Sigmoid colon (tissue), 7 donors: ENCODE measurements around the gene MYO18B. TPM values are rescaled to one million over a fixed set of nuclear protein-coding genes. Genes with fewer than 3 reads are reported as not detected.
A peak's percentile ranks its signal among the peaks of the same experiment; 100 is the strongest.

Experiments used
- DNase-seq: peaks from one replicate; pipeline ENCODE4 v3.0.0-alpha.2; 2019
- H3K27ac ChIP-seq, 4 donors: fragments of 200-600 bp; sonication (generic); one replicate each; pipeline ENCODE4 v1.5.1; 2016 to 2019; ENCODE audit warnings: mild to moderate bottlenecking in 1 of 4
- H3K27me3 ChIP-seq, 3 donors: fragments of 200-600 bp; sonication (generic); one replicate each; pipeline ENCODE4 v1.5.1; 2019; ENCODE audit warnings: mild to moderate bottlenecking in 1 of 3
- H3K36me3 ChIP-seq, 4 donors: fragments of 200-600 bp; sonication (generic); one replicate each; pipeline ENCODE4 v1.5.1; 2016 to 2019
- H3K4me1 ChIP-seq, 4 donors: fragments of 200-600 bp; sonication (generic); one replicate each; pipeline ENCODE4 v1.5.1; 2017 to 2019
- H3K4me3 ChIP-seq, 4 donors: fragments of 200-600 bp; sonication (generic); one replicate each; pipeline ENCODE4 v1.5.1; 2017 to 2019; ENCODE audit warnings: mild to moderate bottlenecking in 2 of 4, moderate library complexity in 1 of 4
- H3K9me3 ChIP-seq, 4 donors: fragments of 200-600 bp in 3 of 4; sonication (generic) in 3 of 4; one replicate each; pipeline versions ENCODE4 v1.5.1 to v1.6.1; 2013 to 2019
- CTCF ChIP-seq, 4 experiments: fragments of 450-650 bp in 3 of 4; fragments of 200-600 bp in 1 of 4; IDR thresholded peaks; one replicate each; pipeline ENCODE4 v1.5.1; 2016 to 2019; ENCODE audit warnings: antibody characterized with exemption in 4 of 4, mild to moderate bottlenecking in 3 of 4, moderate library complexity in 2 of 4
- EP300 ChIP-seq, 4 donors: sonication (generic); formaldehyde crosslinking; IDR thresholded peaks; one replicate each; pipeline ENCODE4 v1.6.1; 2017; ENCODE audit warnings: antibody characterized with exemption in 4 of 4
- POLR2A ChIP-seq, 2 donors: fragments of 450-650 bp; IDR thresholded peaks; one replicate each; pipeline ENCODE4 v1.6.1; 2016; ENCODE audit warnings: antibody characterized with exemption in 2 of 2, mild to moderate bottlenecking in 2 of 2, moderate library complexity in 2 of 2
- POLR2AphosphoS5 ChIP-seq, 4 donors: sonication (generic); formaldehyde crosslinking; IDR thresholded peaks; one replicate each; pipeline ENCODE4 v1.6.1; 2017; ENCODE audit warnings: antibody characterized with exemption in 4 of 4
- whole genome bisulfite sequencing, 2 donors: extraction: QIAGEN DNeasy Blood & Tissue Kit; methylation state at CpG; one replicate each; pipeline ENCODE4 v1.1.7; 2013; 5-methylcytosine and 5-hydroxymethylcytosine counted together
- intact Hi-C: fragments of 100-400 bp; cut with DNase I; formaldehyde crosslinking; loops from one replicate; pipeline ENCODE4 v1.15.1; 2023
- polyA plus RNA-seq, 3 donors: library from polyadenylated mRNA; stranded (reverse); fragments of 200-250 nt; gene quantifications; one replicate each; pipeline ENCODE4 v1.2.3, GENCODE V29; 2013
- total RNA-seq, 4 donors: library from RNA; depleted of rRNA; stranded (reverse); fragments of >200 nt; gene quantifications; one replicate each; pipeline ENCODE4 v1.1.0, GENCODE V29; 2016
- donor health status: healthy with polysubstance abuse.
- donor health status: Bipolar disorder and iron deficiency.
- donor health status: healthy.

Gene MYO18B
- total and polyA plus RNA-seq, 7 donors = under 0.01 to 0.60 (median 0.30) TPM; not detected in 3

DNA sequence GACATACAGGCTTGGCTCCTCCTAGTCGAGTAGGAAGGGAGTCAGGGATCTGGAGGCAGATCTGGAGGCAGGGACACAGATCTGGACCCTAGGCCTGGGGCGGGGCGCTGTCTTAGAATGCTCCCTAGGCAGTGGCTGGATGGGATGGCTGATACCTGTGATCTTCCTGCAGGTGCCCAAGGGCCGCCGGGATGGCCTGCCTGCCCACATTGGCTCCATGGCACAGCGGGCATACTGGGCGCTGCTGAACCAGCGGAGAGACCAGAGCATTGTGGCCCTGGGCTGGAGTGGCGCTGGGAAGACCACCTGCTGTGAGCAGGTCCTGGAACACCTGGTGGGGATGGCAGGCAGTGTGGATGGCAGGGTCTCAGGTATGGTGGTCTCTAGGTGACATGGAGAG is 35.4 kb downstream of the MYO18B start:
- no peaks in the 10 kb centered on the region for H3K36me3 ChIP-seq
- H3K27ac ChIP-seq = no peak overlapping the region
- no peak for TF ChIP-seq CTCF (IDR thresholded peaks at IDR 0.05)
- WGBS, 2 donors = 79 to 90% methylated on average over 9 of the region's 9 CpGs
- no peaks in the 10 kb centered on the region for H3K27me3 ChIP-seq
- no peaks in the 10 kb centered on the region for H3K9me3 ChIP-seq
- H3K4me3 ChIP-seq = no peak overlapping the region
- H3K4me1 ChIP-seq = peaks cover 0 to 14% (median 14%) of the 10 kb centered on the region in 4 donors
- intact Hi-C loops = loop anchor here (10.0 kb wide), 2 partner anchors 213 to 573 kb away; partner anchors contain the start of gene GRK3
- no peak for DNase-seq

DNA sequence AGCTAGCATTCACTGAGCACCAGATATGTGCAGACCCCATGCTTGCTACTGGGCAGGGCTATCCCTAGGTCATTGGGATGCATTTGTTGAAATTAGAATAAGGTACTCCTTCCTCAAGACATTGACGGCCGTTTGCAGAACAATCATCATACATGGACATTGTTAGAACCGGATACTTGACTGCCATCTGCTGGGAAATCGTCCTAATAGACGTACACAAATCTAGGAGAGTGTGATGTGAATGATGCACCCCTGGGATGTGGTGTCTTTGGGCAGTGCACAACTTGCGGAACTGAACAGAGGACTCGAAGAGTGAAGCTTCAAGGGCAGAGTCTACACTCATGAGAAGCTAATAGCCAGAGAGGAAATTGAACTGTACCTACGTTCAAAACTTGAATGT is 35.9 kb downstream of the MYO18B start:
- Histone ChIP-seq H3K27ac (no peak overlapping the region), H3K4me1 (peaks cover 0 to 14% (median 14%) of the 10 kb centered on the region in 4 donors), H3K36me3 (no peaks in the 10 kb centered on the region), H3K27me3 (no peaks in the 10 kb centered on the region), H3K4me3 (no peak overlapping the region), H3K9me3 (no peaks in the 10 kb centered on the region)
- intact Hi-C loops = loop anchor here (10.0 kb wide), 2 partner anchors 213 to 573 kb away; partner anchors contain the start of gene GRK3
- no peak for DNase-seq
- TF ChIP-seq POLR2A (IDR thresholded peaks at IDR 0.05) (no peak), POLR2AphosphoS5 (IDR thresholded peaks at IDR 0.05) (no peak), CTCF (IDR thresholded peaks at IDR 0.05) (no peak), EP300 (IDR thresholded peaks at IDR 0.05) (no peak)
- WGBS, 2 donors = 26 to 50% methylated on average over 8 of the region's 8 CpGs

- DNase-seq = no peak
- Histone ChIP-seq H3K27me3 (no peaks in the 10 kb centered on the region), H3K9me3 (no peaks in the 10 kb centered on the region), H3K4me1 (peaks cover 0 to 14% (median 14%) of the 10 kb centered on the region in 4 donors), H3K4me3 (no peak overlapping the region), H3K27ac (no peak overlapping the region), H3K36me3 (no peaks in the 10 kb centered on the region)
- TF ChIP-seq POLR2A (IDR thresholded peaks at IDR 0.05) (no peak), CTCF (IDR thresholded peaks at IDR 0.05) (no peak), POLR2AphosphoS5 (IDR thresholded peaks at IDR 0.05) (no peak), EP300 (IDR thresholded peaks at IDR 0.05) (no peak)
- intact Hi-C loops = loop anchor here (10.0 kb wide), 2 partner anchors 215 to 575 kb away; partner anchors contain the start of gene GRK3
- 79 to 95% methylated on average over 2 of the region's 2 CpGs for WGBS, 2 donors
Observed at GRCh38 chr22:25779426-25779825, 37.4 kb downstream of the MYO18B start.

DNA sequence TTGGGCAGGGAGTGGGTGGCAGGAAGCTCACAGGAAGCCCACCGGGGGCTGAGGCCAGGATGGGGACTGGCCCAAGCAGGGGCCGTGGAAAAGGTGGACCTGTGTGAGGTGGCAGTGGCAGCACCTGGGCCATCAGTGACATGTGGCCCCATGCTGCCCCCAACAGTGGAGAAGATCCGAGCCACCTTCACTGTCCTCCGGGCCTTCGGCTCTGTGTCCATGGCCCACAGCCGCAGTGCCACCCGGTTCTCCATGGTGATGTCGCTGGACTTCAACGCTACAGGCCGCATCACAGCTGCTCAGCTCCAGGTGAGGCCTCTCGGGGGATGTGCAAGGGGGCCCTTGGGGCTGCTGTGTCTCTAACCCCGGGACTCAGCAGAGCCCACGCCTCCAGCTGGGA is 37.9 kb downstream of the MYO18B start:
- DNase-seq = no peak
- no peaks in the 10 kb centered on the region for H3K36me3 ChIP-seq
- intact Hi-C loops = loop anchor here (10.0 kb wide), 2 partner anchors 215 to 575 kb away; partner anchors contain the start of gene GRK3
- H3K27me3 ChIP-seq = no peaks in the 10 kb centered on the region
- no peak overlapping the region for H3K4me3 ChIP-seq
- WGBS, 2 donors = 86 to 91% methylated on average over 13 of the region's 13 CpGs
- TF ChIP-seq CTCF (IDR thresholded peaks at IDR 0.05) (no peak), POLR2AphosphoS5 (IDR thresholded peaks at IDR 0.05) (no peak), EP300 (IDR thresholded peaks at IDR 0.05) (no peak), POLR2A (IDR thresholded peaks at IDR 0.05) (no peak)
- H3K27ac ChIP-seq = no peak overlapping the region
- no peaks in the 10 kb centered on the region for H3K9me3 ChIP-seq
- H3K4me1 ChIP-seq = peaks cover 0 to 14% (median 14%) of the 10 kb centered on the region in 4 donors

DNA sequence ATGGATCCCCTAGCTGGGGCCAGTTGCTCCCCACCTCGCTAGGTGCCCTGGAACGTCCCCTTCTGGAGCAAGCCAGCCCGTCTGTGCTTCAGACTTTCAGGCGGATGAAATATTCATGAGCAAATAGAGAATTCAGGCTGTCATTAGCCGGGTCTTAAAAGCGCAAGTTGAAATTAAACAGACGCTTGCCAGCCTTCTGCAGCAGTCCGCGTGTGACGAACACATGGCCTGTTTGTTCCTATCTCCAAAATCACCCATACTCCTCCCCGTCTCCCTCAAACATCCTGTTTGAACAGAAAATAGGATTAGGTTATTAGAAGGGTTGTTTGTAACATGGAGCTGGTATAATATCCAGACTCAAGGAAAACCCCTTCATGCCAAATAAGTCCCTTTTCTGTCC is 38.7 kb downstream of the MYO18B start:
- no peak overlapping the region for H3K4me3 ChIP-seq
- no peak for DNase-seq
- H3K27ac ChIP-seq = peak overlapping the region in 1 of 4 donors; percentile 15
- intact Hi-C loops = no loop called here
- H3K36me3 ChIP-seq = no peaks in the 10 kb centered on the region
- peak; percentile 54 to 86 (median 80) for TF ChIP-seq POLR2AphosphoS5 (IDR thresholded peaks at IDR 0.05)
- no peak for TF ChIP-seq CTCF (IDR thresholded peaks at IDR 0.05)
- H3K27me3 ChIP-seq = no peaks in the 10 kb centered on the region
- WGBS, 2 donors = 70 to 79% methylated on average over 11 of the region's 11 CpGs
- H3K4me1 ChIP-seq = peaks cover 0 to 14% (median 14%) of the 10 kb centered on the region in 4 donors
- no peaks in the 10 kb centered on the region for H3K9me3 ChIP-seq
